Lower leg skin (tissue), 4 donors: Measurements from ENCODE around the gene APOL4. TPM values are rescaled to one million over a fixed set of nuclear protein-coding genes. Genes with fewer than 3 reads are reported as not detected.

Experiments used
- DNase-seq, 2 donors: peaks; one replicate each; pipeline ENCODE4 v3.0.0-alpha.2; 2019; ENCODE audit warnings: low spot score in 2 of 2
- H3K4me3 ChIP-seq: fragments of 200-600 bp; sonication (generic); 2 replicates; pipeline ENCODE4 v1.5.1; 2017; ENCODE audit warnings: mild to moderate bottlenecking, low read depth; ENCODE audit not compliant: poor library complexity, severe bottlenecking
- CTCF ChIP-seq, 3 donors: fragments of 450-650 bp; IDR thresholded peaks; one replicate each; pipeline ENCODE4 v1.5.1; 2016; ENCODE audit warnings: antibody characterized with exemption in 3 of 3, mild to moderate bottlenecking in 3 of 3, moderate library complexity in 2 of 3
- POLR2A ChIP-seq, 2 donors: fragments of 450-650 bp; IDR thresholded peaks; one replicate each; pipeline ENCODE4 v1.6.1; 2016 to 2017; ENCODE audit warnings: antibody characterized with exemption in 2 of 2, mild to moderate bottlenecking in 1 of 2, moderate library complexity in 1 of 2
- WGBS, 2 donors: methylation state at CpG; one replicate each; pipeline ENCODE4 v1.1.5; 2018; 5-methylcytosine and 5-hydroxymethylcytosine counted together
- intact Hi-C: fragments of 100-400 bp; cut with DNase I; formaldehyde crosslinking; loops from one replicate; pipeline ENCODE4 v1.15.0; 2023; ENCODE audit warnings: low total_unique reads
- total RNA-seq, 4 donors: library from RNA; depleted of rRNA; stranded (reverse); fragments of >200 nt; gene quantifications; one replicate each; pipeline ENCODE4 v1.1.0, GENCODE V29; 2016

APOL4 gene
- total RNA-seq, 4 donors from 2014 or later = 3.3 to 5.4 (median 4.1) TPM

DNA sequence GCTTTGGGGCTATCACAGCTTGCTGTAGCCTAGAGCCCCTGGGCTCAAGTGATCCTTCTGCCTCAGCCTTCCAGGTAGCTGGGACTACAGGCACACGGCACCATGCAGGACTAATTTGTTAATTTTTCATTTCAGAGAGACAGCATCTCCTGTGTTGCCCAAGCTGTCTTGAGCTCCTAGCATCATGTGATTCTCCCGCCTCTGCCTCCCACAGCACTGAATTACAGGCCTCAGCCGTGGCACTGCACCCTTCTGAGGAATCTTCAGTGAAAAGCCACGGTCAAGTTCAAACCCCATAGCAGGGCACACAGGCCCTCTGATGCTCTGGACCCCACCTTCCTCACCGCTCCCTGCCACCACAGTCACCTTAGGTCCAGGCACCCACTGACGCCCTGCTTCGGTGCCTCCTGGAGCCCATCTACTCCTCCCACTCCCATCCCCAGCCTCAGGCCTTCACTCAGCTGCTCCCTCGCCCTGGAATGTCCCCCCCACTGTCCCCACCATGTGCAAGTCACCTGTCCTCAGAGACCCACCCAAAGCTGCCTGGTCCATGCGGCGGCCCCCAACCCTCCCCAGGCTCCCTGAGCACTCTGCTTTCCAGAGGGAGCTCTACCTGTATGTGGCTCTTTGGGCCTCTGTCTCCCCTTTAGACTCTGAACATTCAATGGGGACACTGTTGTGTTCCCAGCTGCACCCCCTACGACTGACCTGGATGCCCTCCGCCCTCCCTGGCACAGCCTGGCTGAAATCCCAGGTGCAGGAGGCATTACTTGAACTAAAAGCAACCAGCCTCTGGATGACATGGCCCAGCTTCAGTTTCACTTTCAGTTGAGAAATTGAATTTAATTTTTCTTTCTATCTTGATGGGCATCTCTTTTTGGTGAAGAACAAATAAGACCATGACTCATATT lies 36.1 kb upstream of the APOL4 start:
- WGBS, 2 donors = 55 to 56% methylated on average over 12 of the region's 12 CpGs
- TF ChIP-seq POLR2A (IDR thresholded peaks at IDR 0.05) (no peak), CTCF (IDR thresholded peaks at IDR 0.05) (no peak)
- peak in 1 of 2 donors; percentile 86 for DNase-seq
- intact Hi-C loops = loop anchor here (10.0 kb wide), 1 partner anchor 53 kb away; no protein-coding TSS in a partner anchor
- H3K4me3 ChIP-seq = no peak overlapping the region

GRCh38 chr22:36236388-36237319 lies 35.0 kb upstream of the APOL4 start:
- H3K4me3 ChIP-seq = no peak overlapping the region
- peak in 1 of 2 donors; percentile 80 for DNase-seq
- WGBS, 2 donors = 87 to 91% methylated on average over 14 of the region's 14 CpGs
- no peak for TF ChIP-seq CTCF (IDR thresholded peaks at IDR 0.05)
- TF ChIP-seq POLR2A (IDR thresholded peaks at IDR 0.05) = no peak
- intact Hi-C loops = loop anchor here (10.0 kb wide), 1 partner anchor 52 kb away; no protein-coding TSS in a partner anchor

- WGBS, 2 donors = 82 to 92% methylated on average over 3 of the region's 3 CpGs
- intact Hi-C loops = loop anchor here (10.0 kb wide), 1 partner anchor 51 kb away; no protein-coding TSS in a partner anchor
- TF ChIP-seq CTCF (IDR thresholded peaks at IDR 0.05) = no peak
- TF ChIP-seq POLR2A (IDR thresholded peaks at IDR 0.05) = no peak
- DNase-seq = no peak
- no peak overlapping the region for H3K4me3 ChIP-seq
These were observed 34.0 kb upstream of the APOL4 start for GRCh38 chr22:36235585-36235984.

GRCh38 chr22:36234919-36235318 lies 33.3 kb upstream of the APOL4 start:
- peak in 1 of 2 donors; percentile 70 for DNase-seq
- H3K4me3 ChIP-seq = no peak overlapping the region
- WGBS, 2 donors = 48 to 67% methylated on average over 2 of the region's 2 CpGs
- TF ChIP-seq POLR2A (IDR thresholded peaks at IDR 0.05) (no peak), CTCF (IDR thresholded peaks at IDR 0.05) (no peak)
- intact Hi-C loops = loop anchor here (10.0 kb wide), 1 partner anchor 50 kb away; no protein-coding TSS in a partner anchor

DNA sequence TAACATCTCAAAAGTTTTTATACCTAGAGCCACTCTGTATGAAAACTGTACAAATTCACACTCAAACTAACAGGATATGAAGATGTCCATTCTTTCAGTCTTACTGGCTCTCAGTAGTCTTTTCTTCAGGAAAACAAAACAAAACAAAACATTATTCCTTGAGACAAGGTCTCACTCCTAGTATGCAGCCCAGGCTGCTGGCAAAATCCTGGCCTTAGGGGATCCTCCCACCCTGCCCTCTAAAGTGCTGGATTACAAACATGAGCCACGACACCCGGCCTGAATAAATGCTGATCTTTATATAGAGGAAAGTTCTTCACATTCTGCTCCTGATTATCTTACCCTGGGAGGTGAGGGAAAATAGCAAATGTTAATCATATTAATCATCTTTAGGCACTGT lies 32.6 kb upstream of the APOL4 start:
- intact Hi-C loops = loop anchor here (10.0 kb wide), 1 partner anchor 49 kb away; no protein-coding TSS in a partner anchor
- H3K4me3 ChIP-seq = no peak overlapping the region
- 65 to 68% methylated on average over 2 of the region's 2 CpGs for WGBS, 2 donors
- TF ChIP-seq POLR2A (IDR thresholded peaks at IDR 0.05) (no peak), CTCF (IDR thresholded peaks at IDR 0.05) (no peak)
- peak in 1 of 2 donors; percentile 15 for DNase-seq
